ENCODE data around the gene VAV2.
A peak's percentile ranks its signal among the peaks of the same experiment; 100 is the strongest.

The VAV2 gene

GRCh38 chr9:133718563-133719315, 273.4 kb downstream of the VAV2 start:
- DNase-seq = no peak

DNA sequence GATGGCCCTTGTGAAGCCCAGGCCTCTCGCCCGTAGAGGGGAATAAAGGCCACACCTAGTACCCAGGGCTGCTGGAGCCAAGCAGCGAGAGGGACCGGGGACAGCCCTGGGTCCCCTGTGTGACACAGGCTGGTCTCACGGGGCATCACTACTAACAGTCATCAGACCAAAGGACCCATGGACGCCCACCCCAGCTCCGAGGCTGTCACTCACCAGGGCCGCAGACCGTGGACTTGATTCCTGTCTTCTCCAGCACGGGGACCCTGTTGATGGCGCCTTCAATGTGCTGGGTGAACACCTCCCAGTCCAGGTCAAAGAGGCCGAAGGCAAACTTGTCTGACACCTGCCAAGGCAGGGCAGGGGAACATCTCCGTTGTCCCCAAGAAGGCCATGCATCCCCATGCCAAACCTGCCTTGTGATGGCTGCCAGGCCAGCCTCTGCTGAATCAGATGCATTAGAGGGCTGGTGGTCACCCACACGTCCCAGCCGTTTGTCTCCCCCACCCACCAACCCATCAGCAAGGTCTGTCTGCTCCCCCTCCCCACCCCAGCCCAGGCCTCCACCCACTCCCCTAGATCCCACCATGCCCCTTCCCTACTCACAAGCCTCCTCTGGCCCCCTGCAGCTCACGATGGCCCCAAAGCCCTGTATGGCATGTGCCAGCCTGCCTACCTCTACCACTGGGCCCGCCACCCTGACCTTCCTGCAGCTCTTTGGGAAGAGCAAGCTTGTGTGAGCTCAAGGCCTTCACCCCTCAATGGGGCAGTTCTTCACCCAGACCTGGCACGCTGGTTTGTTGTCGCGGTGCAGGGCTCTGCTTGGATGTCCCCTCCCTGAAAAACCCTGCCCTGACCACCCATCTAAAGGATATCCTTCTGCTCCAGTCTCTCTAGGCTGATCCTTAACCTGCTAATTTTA, 274.8 kb downstream of the VAV2 start:
- no peak for DNase-seq

- peak in 1 of 3 experiments; percentile 49 for DNase-seq
These were observed 275.5 kb downstream of the VAV2 start for GRCh38 chr9:133716564-133717112.

GRCh38 chr9:133715866-133716563, 276.1 kb downstream of the VAV2 start:
- DNase-seq = peak; percentile 7 to 68 (median 36)

GRCh38 chr9:133715295-133715865, 276.7 kb downstream of the VAV2 start:
- DNase-seq = no peak

DNA sequence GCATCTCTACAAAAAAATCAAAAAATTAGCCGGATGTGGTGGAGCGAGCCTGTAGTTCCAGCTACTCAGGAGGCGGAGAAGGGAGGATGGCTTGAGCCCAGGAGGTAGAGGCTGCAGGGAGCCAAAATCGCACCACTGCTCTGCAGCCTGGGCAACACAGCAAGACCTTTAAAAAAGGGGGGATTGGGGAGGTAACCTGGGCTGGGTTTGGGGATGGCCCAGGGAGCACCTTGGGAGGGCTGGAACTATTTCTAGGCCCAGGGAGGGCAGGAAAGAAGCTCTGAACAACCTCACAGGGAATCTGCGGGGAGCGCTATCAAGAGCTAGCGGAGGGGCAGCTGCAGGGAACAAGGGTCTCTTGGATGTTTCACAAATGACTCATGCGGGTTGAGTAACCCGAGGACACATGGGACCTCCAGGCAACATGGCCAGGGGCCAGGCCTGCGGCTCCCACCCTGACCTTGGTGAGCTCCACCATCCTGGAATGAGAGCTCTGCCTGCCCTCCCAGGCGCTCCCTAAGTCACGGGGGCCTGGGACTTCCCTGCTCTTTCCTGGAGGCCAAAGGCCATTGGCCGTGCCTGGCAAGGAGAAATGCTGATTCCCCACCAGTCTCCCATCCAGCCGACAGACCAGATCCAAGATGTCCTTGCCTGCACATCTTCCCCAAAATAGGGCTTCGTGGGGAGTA, 277.4 kb downstream of the VAV2 start:
- DNase-seq = no peak

DNA sequence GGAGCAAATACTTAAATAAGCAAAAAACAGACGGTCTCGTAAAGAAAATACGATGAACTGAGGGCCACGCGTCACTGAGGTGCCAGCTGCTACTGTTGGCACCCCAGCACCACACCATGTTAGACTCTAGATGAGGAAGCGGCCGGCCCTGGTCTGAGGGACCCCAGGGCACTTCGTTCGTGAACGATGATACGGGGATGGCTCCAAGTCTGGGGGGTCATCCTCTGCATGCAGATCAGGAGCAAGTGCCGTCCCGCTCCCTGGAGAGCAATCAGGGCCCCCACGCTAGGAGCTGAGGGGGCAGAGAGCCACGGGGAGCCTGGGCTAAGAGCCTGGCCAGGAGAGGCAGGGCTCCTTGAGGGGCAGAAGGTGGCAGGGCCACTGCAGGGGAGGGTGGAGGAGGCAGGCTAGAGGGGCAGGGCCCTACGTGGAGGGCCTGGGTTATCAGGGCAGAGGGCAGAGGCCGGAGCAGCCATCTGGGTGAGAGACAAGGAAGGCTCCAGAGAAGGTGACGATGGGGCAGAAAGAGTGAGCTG, 278.1 kb downstream of the VAV2 start:
- no peak for DNase-seq

DNA sequence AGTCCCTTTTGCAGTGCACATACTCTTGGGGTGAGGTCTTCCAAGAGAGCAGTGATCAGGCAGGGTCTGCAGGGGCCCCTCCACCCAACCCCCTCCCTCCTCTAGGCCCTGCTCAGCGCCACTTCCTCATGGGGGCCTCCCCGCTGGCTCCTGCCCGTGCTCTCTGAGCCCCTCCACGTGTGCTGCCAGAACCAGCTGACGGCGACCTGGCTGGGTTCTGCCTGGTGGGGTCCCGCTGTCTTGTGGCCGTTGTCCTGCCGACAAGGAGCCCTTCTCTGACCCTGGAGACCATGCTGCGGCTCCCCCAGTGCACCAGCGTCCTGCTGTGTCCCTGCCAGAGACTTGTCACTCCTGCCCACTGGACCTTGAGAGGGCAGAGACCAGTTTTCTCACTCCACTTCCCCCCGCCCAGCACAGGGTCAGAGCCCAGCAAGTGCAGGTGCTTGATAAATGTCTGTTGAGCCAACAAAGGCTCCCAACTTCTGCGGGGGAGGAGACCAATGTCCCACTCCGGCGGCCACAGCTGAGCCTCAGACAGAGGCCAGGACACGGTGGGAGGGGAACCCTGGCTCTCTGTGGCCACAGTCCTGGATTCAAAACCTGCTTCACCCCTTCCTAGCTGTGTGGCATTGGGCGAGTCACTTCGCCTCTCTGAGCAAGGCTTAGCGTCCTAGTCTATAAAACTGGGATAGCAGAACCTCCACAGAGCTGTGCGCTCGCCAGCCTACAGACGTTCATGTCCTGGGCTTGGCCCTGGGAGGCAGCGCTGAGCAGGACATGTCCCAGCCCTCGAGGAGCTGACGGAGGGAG, 278.8 kb downstream of the VAV2 start:
- DNase-seq = no peak

GRCh38 chr9:133712221-133713100, 279.7 kb downstream of the VAV2 start:
- no peak for DNase-seq
